GM19025 (cell line): ENCODE measurements around the gene MON2.
A peak's percentile ranks its signal among the peaks of the same experiment; 100 is the strongest.
"Not testable (repeated sequence)": the region's sequence is repeated elsewhere in the genome, so short reads cannot be mapped to it uniquely, and the experiment has no call there.

Experiments used
- ATAC-seq: cut with Tn5 transposase; IDR thresholded peaks from one replicate; pipeline ENCODE4 v1.9.1; 2021; ENCODE audit warnings: mild to moderate bottlenecking, low read depth, moderate library complexity; ENCODE audit not compliant: unreplicated experiment

Gene MON2, protein sequence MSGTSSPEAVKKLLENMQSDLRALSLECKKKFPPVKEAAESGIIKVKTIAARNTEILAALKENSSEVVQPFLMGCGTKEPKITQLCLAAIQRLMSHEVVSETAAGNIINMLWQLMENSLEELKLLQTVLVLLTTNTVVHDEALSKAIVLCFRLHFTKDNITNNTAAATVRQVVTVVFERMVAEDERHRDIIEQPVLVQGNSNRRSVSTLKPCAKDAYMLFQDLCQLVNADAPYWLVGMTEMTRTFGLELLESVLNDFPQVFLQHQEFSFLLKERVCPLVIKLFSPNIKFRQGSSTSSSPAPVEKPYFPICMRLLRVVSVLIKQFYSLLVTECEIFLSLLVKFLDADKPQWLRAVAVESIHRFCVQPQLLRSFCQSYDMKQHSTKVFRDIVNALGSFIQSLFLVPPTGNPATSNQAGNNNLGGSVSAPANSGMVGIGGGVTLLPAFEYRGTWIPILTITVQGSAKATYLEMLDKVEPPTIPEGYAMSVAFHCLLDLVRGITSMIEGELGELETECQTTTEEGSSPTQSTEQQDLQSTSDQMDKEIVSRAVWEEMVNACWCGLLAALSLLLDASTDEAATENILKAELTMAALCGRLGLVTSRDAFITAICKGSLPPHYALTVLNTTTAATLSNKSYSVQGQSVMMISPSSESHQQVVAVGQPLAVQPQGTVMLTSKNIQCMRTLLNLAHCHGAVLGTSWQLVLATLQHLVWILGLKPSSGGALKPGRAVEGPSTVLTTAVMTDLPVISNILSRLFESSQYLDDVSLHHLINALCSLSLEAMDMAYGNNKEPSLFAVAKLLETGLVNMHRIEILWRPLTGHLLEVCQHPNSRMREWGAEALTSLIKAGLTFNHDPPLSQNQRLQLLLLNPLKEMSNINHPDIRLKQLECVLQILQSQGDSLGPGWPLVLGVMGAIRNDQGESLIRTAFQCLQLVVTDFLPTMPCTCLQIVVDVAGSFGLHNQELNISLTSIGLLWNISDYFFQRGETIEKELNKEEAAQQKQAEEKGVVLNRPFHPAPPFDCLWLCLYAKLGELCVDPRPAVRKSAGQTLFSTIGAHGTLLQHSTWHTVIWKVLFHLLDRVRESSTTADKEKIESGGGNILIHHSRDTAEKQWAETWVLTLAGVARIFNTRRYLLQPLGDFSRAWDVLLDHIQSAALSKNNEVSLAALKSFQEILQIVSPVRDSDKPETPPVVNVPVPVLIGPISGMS (N-terminal part only)

DNA sequence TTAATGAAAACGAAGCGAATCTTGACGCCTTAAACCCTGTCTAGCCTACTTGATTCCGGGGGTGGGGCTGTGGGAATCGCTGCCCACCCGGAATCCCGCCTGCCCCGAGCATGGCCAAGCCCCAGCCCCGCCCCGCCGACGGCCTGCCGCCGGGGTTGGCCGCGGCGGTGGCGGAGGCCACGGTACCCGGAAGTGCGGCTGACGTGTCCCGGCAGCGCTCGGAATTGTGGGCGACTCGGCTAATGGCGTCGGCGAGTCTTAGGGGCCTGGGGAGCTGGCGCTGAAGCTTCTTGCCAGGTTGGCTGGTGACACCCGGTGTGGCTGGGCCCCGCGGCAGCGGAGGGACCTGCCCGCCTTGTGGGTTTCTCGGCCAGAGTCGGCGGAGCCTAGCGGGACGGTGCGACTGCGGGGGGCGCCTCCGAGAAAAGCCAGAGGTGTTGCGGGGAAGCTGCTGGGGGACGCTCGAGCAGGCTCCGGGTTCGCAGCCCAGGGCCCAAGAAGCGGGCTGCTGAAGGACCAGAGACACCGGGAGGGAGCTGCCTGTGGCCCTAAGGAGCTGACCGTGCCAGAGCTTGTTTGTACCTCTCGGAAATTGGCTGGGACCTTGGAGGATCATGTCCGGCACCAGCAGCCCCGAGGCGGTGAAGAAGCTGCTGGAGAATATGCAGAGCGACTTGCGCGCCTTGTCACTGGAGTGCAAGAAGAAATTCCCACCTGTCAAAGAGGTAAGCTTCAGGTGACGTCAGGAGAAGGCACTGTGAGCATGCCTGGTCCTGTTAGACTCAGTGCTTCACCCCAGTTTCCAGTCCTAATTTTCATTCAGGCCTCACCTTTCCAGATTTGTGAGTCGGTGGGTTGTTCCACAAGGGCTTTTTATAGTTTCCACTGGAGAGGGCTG, at the start of gene MON2:
Gene MON2, plus strand, starts transcription at position 233 of the 898 bp plus-strand sequence. Its CDS starts 382 bp downstream, at position 615.
- peak; percentile 98 for ATAC-seq

DNA sequence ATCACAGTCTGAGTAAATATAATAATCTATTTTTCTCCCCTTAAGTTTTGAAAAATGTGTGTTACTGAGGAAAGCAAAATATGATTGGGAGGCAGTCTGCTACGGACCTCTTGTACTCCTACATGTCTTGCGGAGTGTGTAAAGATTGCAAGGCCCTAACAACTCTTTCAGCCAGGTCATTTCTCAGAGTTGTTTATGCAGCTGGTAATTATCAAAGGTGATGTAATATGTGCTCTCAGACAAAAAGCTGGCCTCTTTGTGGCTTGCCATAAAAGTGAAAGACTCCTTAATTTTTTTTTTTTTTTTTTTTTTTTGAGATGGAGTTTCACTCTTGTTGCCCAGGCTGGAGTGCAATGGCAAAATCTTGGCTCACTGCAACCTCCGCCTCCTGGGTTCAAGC, 40.5 kb upstream of the MON2 start:
- no peak for ATAC-seq

DNA sequence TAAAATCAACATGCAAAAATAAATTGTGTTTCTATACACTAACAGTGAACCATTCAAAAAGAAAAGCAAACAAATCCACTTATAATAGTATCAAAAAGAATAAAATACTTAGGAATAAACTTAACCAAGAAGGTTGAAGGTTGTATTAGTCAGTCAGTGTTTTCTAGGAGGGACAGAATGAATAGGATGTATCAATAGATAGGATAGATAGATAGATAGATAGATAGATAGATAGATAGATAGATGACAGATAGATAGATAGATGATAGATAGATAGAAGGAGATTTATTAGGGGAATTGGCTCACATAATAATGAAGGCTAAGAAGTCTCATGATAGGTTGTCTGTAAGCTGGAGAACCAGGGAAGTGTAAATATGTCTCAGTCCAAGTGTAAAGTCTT, 37.2 kb upstream of the MON2 start:
- no peak for ATAC-seq

DNA sequence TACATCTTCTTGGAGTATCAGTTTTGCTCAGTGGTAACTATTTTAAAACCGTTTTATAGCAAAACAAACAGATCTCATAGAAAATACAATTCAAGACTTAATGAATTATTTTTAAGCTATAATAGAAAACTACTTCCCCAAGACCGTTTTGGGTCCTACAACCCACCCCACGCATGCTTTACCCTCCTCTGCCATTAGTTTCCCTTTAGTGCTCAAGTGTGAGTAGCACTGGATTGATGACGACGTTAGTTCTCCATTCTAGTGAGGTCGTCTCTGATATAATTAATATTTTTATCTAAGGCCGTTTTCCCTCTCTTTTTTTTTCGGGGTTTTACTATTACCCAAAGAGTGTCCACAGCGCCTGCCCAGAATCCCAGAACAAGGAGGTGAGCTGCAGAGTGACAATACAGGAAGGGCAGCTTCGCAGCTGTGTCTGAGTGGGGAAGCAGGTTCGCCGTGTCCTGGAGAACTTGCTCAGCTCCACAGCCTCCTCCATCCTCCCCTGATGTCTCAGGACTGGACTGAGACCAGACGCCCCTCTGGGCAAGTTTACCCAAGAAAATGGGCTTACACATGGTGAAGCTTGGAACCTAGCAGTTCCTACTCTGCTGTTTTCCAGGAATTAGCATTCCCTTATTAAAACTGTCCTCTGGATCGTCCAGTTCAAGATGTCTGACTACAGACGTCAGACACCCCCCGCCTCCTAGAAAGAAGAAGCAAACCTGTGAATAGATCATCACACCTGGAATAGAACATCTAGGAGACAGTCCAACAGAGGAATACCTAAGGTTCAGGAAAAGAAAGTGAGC, 31.9 kb upstream of the MON2 start:
- no peak for ATAC-seq

DNA sequence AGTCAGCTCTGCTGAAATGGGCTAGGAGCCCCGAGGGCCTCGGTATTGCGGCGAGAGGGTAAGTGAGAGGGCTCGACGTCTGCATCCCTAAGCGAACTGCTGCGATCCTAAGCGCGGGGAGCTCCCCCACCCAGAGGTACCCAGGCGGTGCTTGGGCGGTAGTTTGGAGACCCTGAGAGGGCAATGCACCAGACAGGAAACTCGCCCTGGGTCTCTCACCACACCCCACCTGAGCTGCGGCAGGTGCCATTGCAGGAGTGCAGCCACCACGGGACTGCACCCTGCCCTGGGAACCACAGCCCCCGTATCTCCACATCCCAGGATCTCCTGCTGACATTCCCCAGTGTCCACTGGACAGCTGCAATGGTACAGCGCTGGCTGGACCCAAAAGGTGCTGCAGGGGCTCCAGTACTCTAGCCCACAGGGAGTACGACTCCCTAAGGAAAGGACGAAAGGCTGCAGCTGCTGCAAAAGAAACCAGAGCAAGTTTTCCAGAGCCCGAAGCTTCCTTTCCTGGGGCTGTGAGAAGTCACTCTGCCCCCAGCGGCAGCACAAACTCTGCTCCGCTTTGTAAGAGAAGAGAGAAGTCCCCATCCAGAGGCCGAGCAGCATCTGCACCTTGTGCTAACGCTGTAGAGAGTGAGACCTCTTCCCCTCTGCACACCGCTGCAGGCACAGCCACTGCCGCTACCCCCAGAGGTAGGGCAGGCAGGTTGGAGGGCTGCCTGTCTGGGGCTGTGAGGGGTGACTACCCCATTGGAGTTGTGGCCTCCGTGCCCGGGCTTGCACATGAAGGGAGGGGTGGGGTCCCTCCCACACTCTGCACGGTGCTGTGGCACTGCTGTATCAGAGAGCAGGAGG, 31.1 kb upstream of the MON2 start:
- ATAC-seq, result peak; percentile 64

DNA sequence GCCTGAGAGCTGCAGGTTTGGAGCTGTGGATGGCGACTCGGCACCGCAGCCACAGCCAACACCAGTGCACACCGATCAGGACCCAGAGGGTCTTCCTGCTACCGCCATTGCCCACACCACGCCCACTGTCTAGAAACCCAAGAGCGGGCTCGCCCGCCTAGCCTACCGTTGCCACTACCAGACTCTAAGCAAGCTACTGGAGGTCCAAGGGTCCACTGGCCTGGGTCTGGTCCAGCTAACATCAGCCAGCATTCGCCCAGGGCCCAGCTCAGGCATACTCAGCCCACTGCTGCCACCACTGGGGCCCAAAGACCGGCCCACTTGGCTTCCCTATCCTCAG, 30.5 kb upstream of the MON2 start:
- ATAC-seq, result no peak

DNA sequence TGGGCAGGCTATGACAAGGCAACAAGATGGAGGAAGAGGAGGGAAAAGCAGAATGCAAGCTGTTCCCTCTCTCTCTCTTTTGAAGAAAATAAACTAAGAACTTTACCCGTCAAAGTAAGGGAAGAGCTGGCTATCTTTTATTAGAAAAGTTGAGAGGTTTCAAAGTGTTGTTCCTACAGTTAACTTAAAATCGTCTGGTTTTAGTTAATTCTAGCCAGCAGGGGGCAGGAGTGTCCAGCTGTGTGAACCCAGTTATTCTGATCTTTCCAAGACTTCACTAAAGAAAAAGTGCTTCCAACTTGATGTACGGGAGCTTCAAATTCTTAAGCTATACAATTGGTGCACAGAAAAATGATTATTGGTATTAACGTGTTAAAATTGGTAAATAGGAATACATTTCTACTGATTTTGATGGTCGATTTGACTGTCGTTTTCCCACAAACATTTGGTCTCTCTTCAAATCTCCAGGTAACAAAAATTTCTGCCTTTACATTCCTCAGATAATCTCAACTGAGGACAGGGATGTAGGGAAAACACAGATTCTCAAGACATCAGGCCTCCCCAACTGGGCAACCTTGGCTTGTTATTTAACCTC, 28.4 kb upstream of the MON2 start:
- no peak for ATAC-seq

DNA sequence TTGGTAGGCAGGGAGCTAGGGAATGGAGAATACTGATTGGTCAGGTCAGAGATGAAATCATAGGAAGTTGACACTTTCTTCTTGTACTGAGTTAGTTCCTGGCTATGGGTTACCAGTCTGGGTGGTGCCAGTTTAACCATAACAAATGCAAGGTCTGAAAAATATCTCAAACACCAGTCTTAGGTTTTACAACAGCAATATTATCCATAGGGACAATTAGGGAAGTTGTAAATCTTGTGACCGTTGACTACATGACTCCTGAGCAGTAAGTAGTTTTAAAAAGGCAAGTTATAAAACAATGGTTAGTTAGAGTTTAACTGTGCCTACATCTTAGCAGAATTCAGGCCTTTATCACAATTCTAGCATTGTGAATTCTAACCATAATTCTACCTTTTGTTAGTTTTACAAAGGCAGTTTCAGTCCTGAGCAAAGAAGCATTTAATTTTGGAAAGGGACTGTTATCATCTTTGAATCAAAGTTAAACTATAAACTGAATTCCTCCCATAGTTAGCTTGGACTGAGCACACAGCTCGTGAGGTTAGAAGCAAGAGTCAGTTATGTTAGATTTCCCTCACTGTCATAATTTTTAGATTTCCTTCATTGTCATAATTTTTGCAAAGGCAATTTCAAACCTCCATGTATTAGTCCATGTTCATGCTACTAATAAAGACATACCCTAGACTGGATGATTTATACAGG, 19.7 kb upstream of the MON2 start:
- ATAC-seq, result no peak

DNA sequence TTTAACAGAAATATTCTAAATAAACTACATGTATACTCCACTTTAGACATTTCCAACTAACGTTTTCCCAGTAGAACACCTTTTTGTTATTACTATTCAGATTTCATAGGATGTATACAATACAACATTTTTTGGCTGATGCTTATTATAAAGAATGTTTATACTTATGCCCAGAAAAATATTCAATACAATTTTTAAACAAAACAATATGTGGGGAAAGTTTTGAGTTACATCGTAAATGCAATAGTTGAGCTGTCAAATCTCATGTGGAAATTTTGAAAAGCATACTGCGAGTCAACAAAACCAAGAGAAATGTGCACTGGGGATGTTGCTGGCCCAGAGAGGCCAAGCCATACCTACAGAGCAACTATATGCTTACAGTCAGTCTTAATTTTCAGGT, 18.2 kb upstream of the MON2 start:
- ATAC-seq, result no peak

DNA sequence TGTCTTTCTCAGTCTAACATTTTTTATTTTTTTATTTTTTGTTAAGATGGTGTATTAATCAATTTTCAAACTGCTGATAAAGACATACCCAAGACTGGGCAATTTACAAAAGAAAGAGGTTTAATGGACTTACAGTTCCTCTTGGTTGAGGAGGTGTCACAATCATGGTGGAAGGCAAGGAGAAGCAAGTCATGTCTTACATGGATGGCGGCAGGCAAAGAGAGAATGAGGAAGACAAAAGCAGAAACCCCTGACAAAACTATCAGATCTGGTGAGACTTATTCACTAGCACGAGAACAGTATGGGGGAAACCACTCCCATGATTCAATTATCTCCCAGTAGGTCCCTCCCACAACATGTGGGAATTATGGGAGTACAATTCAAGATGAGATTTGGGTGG, 11.2 kb upstream of the MON2 start:
- ATAC-seq, result not testable (repeated sequence)

DNA sequence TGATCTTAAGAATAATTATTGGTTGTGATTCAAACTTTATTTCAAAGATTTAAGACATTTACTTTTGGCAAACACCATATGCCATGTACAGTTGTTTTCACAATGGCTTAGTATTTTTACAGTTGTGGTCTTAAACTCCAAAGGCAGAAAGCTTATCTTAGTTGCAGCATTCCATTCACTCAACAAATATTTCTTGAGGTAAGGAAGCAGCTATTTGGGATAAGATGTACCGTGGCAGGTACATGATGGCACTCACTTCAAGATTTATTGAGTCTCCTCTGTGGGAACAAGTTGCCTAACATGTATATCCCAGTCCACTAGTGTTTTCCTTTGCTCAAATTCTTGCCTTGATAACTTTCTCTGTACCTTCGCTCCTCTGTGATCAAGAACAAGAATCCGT, 8.0 kb upstream of the MON2 start:
- ATAC-seq, result no peak

DNA sequence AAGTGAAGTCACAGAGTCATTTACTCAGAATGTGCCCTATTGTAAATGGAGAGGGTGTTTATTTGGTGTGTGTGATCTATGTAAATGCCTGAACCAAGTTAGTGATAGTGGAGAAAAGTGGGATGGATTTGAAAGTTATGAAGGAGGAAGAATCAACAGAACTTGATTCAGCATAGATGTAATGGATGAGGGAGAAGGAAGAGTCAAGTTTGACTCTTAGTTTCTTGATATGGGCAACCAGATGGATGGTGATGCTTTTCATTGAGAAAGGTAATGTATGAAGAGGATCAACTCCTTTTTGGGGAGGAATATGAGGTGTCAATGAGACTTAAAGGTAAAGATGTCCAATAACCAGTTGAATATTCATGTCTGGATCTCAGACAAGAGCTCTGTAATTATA, 6.7 kb upstream of the MON2 start:
- ATAC-seq, result no peak

DNA sequence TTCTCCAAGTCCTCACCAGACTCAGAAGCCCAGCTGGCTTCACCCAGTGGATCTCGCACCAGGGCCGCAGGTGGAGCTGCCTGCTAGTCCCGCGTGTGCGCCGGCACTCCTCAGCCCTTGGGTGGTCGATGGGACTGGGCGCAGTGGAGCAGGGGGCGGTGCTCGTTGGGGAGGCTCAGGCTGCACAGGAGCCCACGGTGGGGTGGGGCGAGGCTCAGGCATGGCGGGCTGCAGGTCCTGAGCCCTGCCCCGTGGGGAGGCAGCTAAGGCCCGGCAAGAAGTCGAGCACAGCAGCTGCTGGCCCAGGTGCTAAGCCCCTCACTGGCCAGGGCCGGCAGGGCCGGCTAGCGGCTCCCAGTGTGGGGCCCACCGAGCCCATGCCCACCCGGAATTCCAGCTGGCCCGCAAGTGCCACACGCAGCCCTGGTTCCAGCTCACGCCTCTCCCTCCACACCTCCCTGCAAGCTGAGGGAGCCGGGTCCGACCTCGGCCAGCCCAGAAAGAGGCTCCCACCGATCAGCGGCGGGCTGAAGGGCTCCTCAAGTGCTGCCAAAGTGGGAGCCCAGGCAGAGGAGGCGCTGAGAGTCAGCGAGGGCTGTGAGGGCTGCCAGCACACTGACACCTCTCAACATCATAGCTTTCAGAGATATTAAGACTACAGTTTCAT, 5.3 kb upstream of the MON2 start:
- ATAC-seq, result not testable (repeated sequence)

DNA sequence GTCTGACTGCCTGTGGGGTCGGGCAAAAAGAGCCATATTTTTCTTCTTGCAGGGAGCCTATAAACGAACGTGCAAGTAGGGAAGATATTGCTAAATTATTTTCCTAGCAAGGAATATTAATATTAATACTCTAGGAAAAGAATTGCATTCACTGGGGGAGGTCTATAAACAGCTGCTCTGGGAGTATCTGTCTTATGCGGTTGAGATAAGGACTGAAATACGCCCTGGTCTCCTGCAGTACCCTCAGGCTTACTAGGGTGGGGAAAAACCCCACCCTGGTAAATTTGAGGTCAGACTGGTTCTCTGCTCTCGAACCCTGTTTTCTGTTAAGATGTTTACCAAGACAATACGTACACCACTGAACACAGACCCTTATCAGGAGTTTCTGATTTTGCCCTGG, 3.4 kb upstream of the MON2 start:
- ATAC-seq, result not testable (repeated sequence)

DNA sequence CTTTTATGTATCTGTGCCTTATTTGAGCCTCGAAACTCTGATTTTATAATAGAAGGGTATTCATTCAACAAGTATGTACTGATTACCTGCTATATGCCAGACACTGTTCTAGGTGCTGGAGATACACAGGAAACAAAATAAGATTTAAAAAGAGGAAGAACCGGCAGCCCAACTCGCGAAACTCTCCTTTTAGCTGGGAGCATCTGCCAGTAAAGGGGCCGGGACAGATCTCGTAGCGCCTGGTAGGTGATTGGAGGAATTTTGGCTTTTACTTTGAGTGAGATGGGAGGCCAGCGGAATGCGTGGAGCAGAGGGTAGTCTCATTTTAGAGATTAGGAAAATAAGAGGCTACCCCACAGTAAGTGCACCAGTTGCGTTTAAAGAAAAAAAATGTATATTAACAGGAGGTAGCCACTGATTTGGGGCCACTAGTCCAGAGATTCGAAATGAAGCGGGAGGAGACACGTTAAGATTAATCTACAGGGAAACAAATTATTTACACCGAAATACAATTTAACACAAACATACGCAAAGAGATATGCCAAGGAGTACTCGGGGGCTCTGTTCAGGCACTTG, 520 bp upstream of the MON2 start:
- peak; percentile 3 for ATAC-seq

DNA sequence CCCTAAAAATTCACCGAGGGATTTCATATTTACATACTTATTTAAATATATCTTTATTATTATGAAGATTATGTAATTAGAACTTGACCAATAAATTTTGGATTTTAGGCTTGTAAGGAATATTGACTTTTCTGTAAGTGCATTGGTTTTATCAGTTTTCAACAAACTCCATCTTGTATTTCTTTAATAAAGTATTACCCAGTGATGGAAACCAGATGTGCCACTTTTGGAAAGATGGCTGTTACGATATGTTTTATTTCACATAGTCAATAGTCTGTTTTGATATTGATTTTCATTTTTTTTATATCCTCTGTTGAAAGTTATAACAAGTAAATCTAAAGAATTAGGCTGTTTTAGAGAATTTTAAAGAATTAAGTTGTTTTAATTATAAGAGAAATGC, 1.8 kb downstream of the MON2 start:
- no peak for ATAC-seq
